ENCODE results near the gene EXOC6B. TPM values are rescaled to one million over a fixed set of nuclear protein-coding genes. Genes with fewer than 3 reads are reported as not detected.
A peak's percentile ranks its signal among the peaks of the same experiment; 100 is the strongest.

EXOC6B gene
- total RNA-seq, 2 experiments from 2014 or later, result 6.2 to 8.3 TPM

- H3K27me3 Mint-ChIP-seq, result no peaks in the 10 kb centered on the region
- DNase-seq (no peak), ATAC-seq (no peak)
- no peak for TF ChIP-seq CTCF (IDR thresholded peaks at IDR 0.05)
- no peaks in the 10 kb centered on the region for H3K4me1 Mint-ChIP-seq (ENCODE audit: low read depth)
- ChIA-PET POLR2A (no interaction called here), CTCF (interaction anchor here (2.4 kb wide), 1 partner anchor 22 kb away, joined by 5 read pairs; no protein-coding TSS in a partner anchor)
- intact Hi-C loops (cut with micrococcal nuclease), result no loop called here
- H3K27ac Mint-ChIP-seq, result no peak overlapping the region
- no peaks in the 10 kb centered on the region for H3K9me3 Mint-ChIP-seq
- H3K36me3 Mint-ChIP-seq (ENCODE audit: low read depth), result no peaks in the 10 kb centered on the region
- no peak overlapping the region for H3K4me3 Mint-ChIP-seq
Observed at GRCh38 chr2:72581560-72582181, 244.2 kb downstream of the EXOC6B start.

DNA sequence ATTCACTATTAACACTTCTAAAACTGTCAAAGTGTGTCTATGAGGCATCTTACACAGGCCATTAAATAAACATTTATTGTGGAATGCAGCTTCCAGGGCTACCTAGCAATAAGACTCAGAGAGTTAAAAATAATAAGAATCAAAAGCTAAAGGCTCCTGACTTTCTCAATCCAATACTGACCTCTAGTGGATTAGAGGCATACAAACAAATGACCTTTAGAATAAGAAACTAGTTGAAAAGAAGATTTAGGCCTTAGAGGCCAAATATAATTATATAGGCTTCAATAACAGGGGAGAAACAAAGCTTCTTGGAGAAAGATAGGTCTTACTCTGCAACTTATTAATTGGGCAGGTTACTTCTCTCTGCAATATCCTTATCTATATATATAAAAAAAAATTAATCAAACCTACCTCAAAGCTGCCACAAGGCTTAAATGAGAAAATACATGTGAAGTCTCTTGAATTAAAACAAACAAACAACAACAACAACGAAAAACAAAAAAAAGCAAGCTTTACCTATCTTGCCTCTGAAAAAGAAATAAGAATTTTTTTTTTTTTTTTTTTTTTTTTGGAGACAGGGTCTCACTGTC lies 246.1 kb downstream of the EXOC6B start:
- Mint-ChIP-seq H3K27ac (no peak overlapping the region), H3K27me3 (no peaks in the 10 kb centered on the region), H3K9me3 (no peaks in the 10 kb centered on the region), H3K4me3 (no peak overlapping the region), H3K36me3 (ENCODE audit: low read depth) (no peaks in the 10 kb centered on the region), H3K4me1 (ENCODE audit: low read depth) (no peaks in the 10 kb centered on the region)
- ATAC-seq (no peak), DNase-seq (no peak)
- ChIA-PET CTCF (interaction anchor here (0.7 to 4.7 kb wide), 21 partner anchors 8 to 1568 kb away, joined by 3 to 32 read pairs (median 4); partner anchors contain the start of gene BOLA3), POLR2A (interaction anchor here (0.5 kb wide), 1 partner anchor 47 kb away, joined by 3 read pairs; no protein-coding TSS in a partner anchor)
- TF ChIP-seq CTCF (IDR thresholded peaks at IDR 0.05), result peak; percentile 65
- intact Hi-C loops (cut with micrococcal nuclease), result loop anchor here (5.0 kb wide), 2 partner anchors 427 to 652 kb away; no protein-coding TSS in a partner anchor

DNA sequence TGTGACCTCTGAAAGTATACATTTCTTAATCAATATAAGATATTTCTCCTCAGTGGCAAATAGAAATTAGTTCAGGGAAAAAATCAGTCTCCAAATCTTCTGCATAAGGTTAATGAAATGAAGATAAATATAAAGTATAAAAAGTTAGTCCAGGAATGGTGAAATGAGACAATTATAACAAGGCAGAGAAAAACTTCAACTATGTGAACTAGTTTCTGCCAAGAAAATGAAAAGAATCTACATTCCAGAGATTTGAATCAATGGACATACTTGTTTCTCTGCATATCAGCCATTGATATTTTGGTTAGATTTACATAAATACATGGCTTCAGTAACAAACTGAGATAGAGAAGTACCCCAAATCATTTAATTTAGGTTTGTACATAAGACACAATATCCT lies 249.0 kb downstream of the EXOC6B start:
- no peak for ATAC-seq
- no peak for DNase-seq
- ChIA-PET POLR2A (no interaction called here), CTCF (interaction anchor here (0.9 to 4.7 kb wide), 3 partner anchors 91 to 652 kb away, joined by 3 to 32 read pairs (median 8); no protein-coding TSS in a partner anchor)
- no peaks in the 10 kb centered on the region for H3K4me1 Mint-ChIP-seq (ENCODE audit: low read depth)
- no peak overlapping the region for H3K27ac Mint-ChIP-seq
- no peak overlapping the region for H3K4me3 Mint-ChIP-seq
- TF ChIP-seq CTCF (IDR thresholded peaks at IDR 0.05), result no peak
- no peaks in the 10 kb centered on the region for H3K27me3 Mint-ChIP-seq
- H3K9me3 Mint-ChIP-seq, result no peaks in the 10 kb centered on the region
- no peaks in the 10 kb centered on the region for H3K36me3 Mint-ChIP-seq (ENCODE audit: low read depth)
- intact Hi-C loops (cut with micrococcal nuclease), result loop anchor here (5.0 kb wide), 2 partner anchors 425 to 650 kb away; no protein-coding TSS in a partner anchor

- ChIA-PET CTCF (interaction anchor here (0.9 to 4.7 kb wide), 3 partner anchors 91 to 652 kb away, joined by 3 to 32 read pairs (median 8); no protein-coding TSS in a partner anchor), POLR2A (no interaction called here)
- no peaks in the 10 kb centered on the region for H3K4me1 Mint-ChIP-seq (ENCODE audit: low read depth)
Observed at GRCh38 chr2:72576459-72576858, 249.4 kb downstream of the EXOC6B start.

More at GRCh38 chr2:72576459-72576858, 249.4 kb downstream of the EXOC6B start:
- ATAC-seq, result no peak
- Mint-ChIP-seq H3K27me3 (no peaks in the 10 kb centered on the region), H3K9me3 (no peaks in the 10 kb centered on the region), H3K4me3 (no peak overlapping the region), H3K36me3 (ENCODE audit: low read depth) (no peaks in the 10 kb centered on the region), H3K27ac (no peak overlapping the region)
- intact Hi-C loops (cut with micrococcal nuclease), result loop anchor here (5.0 kb wide), 2 partner anchors 424 to 649 kb away; no protein-coding TSS in a partner anchor
- no peak for DNase-seq
- TF ChIP-seq CTCF (IDR thresholded peaks at IDR 0.05), result no peak

Data from activated CD8-positive, alpha-beta T cell treated with anti-CD3 and anti-CD28 coated beads for 36 hours (primary cell).